HL-60 (cell line): ENCODE measurements around the gene NNMT.

Experiments
- DNase-seq, 2 experiments: peaks; one replicate each; pipeline ENCODE4 v3.0.0-alpha.2; 2010 to 2020; ENCODE audit warnings: low read depth in 1 of 2, low spot score in 1 of 2
- H3K27ac ChIP-seq: fragments of 250-450 bp; sonication (Bioruptor Pico); replicated peaks from 2 replicates; pipeline ENCODE4 v1.5.1; 2020; ENCODE audit warnings: mild to moderate bottlenecking, moderate library complexity
- H3K27me3 ChIP-seq: fragments of 250-450 bp; sonication (Bioruptor Pico); 2 replicates; pipeline ENCODE4 v1.5.1; 2021; ENCODE audit warnings: mild to moderate bottlenecking, moderate library complexity; ENCODE audit not compliant: insufficient read depth, poor library complexity, severe bottlenecking
- H3K4me3 ChIP-seq: replicated peaks from 2 replicates; pipeline ENCODE4 v1.5.1; 2011; ENCODE audit warnings: mild to moderate bottlenecking, control low read depth, low read length; ENCODE audit not compliant: insufficient read depth
- GABPA ChIP-seq: IDR thresholded peaks from 2 replicates; pipeline ENCODE4 v1.6.1; 2012; ENCODE audit warnings: low read depth
- POLR2AphosphoS5 ChIP-seq: IDR thresholded peaks from 2 replicates; pipeline ENCODE4 v1.6.1; 2012; ENCODE audit warnings: low read depth
- SPI1 ChIP-seq: IDR thresholded peaks from 2 replicates; pipeline ENCODE4 v1.6.1; 2012; ENCODE audit warnings: low read depth, mild to moderate bottlenecking, borderline replicate concordance
- TF ChIP-seq, protein P1 (sequence below): IDR thresholded peaks from one replicate; pipeline ENCODE4 v1.5.1; 2011; ENCODE audit warnings: low read length, control low read depth, inconsistent platforms; ENCODE audit not compliant: insufficient read depth
- TF ChIP-seq, protein P2 (sequence below): IDR thresholded peaks from 2 replicates; pipeline ENCODE4 v1.6.1; 2012; ENCODE audit warnings: low read depth; ENCODE audit not compliant: insufficient replicate concordance

Gene NNMT

DNA sequence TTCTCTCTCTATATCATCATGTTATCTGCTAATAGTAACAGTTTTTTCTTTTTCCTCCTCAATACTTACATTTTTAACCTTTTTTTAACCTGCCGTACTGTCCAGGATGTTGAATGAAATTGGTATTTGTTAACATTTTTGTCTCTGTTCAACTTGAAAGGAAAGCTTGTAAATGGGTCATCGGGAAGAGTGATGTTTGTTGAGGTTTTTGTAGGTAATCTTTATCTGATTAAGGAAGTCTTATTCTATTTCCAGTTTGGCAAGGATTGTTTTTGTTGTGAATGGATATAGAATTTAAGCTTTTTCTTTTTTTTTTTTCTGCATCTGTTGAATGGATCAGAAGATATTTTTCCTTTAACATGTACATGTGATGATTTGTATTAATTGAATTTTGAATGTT is 8.1 kb upstream of the NNMT start:
- TF ChIP-seq, protein P1, sequence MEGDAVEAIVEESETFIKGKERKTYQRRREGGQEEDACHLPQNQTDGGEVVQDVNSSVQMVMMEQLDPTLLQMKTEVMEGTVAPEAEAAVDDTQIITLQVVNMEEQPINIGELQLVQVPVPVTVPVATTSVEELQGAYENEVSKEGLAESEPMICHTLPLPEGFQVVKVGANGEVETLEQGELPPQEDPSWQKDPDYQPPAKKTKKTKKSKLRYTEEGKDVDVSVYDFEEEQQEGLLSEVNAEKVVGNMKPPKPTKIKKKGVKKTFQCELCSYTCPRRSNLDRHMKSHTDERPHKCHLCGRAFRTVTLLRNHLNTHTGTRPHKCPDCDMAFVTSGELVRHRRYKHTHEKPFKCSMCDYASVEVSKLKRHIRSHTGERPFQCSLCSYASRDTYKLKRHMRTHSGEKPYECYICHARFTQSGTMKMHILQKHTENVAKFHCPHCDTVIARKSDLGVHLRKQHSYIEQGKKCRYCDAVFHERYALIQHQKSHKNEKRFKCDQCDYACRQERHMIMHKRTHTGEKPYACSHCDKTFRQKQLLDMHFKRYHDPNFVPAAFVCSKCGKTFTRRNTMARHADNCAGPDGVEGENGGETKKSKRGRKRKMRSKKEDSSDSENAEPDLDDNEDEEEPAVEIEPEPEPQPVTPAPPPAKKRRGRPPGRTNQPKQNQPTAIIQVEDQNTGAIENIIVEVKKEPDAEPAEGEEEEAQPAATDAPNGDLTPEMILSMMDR: no peak
- TF ChIP-seq, protein P2, sequence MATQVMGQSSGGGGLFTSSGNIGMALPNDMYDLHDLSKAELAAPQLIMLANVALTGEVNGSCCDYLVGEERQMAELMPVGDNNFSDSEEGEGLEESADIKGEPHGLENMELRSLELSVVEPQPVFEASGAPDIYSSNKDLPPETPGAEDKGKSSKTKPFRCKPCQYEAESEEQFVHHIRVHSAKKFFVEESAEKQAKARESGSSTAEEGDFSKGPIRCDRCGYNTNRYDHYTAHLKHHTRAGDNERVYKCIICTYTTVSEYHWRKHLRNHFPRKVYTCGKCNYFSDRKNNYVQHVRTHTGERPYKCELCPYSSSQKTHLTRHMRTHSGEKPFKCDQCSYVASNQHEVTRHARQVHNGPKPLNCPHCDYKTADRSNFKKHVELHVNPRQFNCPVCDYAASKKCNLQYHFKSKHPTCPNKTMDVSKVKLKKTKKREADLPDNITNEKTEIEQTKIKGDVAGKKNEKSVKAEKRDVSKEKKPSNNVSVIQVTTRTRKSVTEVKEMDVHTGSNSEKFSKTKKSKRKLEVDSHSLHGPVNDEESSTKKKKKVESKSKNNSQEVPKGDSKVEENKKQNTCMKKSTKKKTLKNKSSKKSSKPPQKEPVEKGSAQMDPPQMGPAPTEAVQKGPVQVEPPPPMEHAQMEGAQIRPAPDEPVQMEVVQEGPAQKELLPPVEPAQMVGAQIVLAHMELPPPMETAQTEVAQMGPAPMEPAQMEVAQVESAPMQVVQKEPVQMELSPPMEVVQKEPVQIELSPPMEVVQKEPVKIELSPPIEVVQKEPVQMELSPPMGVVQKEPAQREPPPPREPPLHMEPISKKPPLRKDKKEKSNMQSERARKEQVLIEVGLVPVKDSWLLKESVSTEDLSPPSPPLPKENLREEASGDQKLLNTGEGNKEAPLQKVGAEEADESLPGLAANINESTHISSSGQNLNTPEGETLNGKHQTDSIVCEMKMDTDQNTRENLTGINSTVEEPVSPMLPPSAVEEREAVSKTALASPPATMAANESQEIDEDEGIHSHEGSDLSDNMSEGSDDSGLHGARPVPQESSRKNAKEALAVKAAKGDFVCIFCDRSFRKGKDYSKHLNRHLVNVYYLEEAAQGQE: no peak
- no peak for TF ChIP-seq POLR2AphosphoS5
- no peak for TF ChIP-seq SPI1
- TF ChIP-seq GABPA: no peak
- Histone ChIP-seq H3K27me3 (peaks cover 4% of the 10 kb centered on the region), H3K27ac (no peak overlapping the region), H3K4me3 (no peak overlapping the region)
- no peak for DNase-seq

DNA sequence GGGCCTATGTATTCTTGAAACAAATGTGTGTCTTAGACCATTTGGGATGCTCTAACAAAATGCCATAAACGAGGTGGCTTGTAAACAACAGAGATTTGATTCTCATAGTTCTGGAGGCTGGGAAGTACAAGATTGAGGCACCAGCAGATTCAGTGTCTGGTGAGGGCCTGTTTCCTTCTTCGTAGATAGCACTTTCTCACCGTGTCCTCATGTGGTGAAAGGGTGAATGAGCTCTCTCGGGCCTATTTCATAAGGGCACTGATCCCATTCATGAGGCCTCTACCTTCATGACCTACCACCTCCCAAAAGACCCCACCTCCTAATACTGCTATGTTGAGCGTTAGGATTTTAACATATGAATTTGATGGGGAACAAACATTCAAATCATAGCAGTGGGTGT is 6.4 kb upstream of the NNMT start:
- H3K27me3 ChIP-seq: peaks cover 4% of the 10 kb centered on the region
- no peak overlapping the region for H3K27ac ChIP-seq
- H3K4me3 ChIP-seq: no peak overlapping the region
- TF ChIP-seq, protein P1: no peak
- TF ChIP-seq, protein P2: no peak
- no peak for TF ChIP-seq POLR2AphosphoS5
- TF ChIP-seq SPI1: no peak
- no peak for TF ChIP-seq GABPA
- DNase-seq: no peak

DNA sequence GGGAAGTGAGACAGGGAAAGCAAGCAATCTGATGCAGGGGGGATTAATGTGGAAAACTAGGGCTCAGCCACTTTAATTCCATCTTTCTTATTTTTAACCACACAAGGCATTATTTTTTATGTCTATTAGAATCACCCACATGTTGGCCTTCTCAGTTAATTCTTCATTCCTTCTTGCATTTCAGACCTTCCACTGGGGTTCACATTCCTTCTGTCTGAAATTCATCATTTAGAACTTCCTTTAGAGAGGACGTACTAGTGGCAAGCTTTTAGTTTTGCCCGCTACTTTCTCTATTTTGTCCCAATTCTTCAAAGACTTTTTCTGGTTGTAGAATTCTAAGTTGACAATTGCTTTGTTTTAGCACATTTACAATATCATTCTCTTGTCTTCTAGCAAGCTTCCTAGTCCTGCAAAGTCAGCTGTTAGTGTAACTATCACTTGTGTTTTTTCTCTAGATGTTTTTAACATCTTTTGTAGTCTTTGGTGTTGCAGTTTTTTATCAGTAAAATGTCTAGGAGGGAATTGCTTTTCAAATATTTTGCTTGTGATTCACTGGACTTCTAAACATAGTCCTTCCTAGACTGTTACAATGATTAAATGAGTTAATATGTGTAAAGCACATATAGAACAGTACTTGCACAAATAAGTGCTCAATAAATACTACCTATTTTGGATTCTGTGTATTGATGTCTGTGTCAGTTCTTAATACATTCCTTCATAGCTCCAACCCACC is 5.5 kb upstream of the NNMT start:
- no peak overlapping the region for H3K4me3 ChIP-seq
- TF ChIP-seq, protein P1: no peak
- TF ChIP-seq, protein P2: no peak
- no peak for TF ChIP-seq GABPA
- TF ChIP-seq POLR2AphosphoS5: no peak
- no peak for TF ChIP-seq SPI1
- H3K27ac ChIP-seq: no peak overlapping the region
- peaks cover 4% of the 10 kb centered on the region for H3K27me3 ChIP-seq
- DNase-seq: no peak
